Liver (tissue), 3 donors: ENCODE data around the gene ZNF346.

Source experiments
- ATF3 ChIP-seq: IDR thresholded peaks from 2 replicates; pipeline ENCODE4 v1.6.1; 2016; ENCODE audit warnings: antibody characterized with exemption
- CTCF ChIP-seq: fragments of 150-350 bp; IDR thresholded peaks from 2 replicates; pipeline ENCODE4 v1.5.1; 2017; ENCODE audit warnings: improper control_type of control experiment, low read depth, low read length; ENCODE audit not compliant: missing input control
- EGR1 ChIP-seq, 2 donors: IDR thresholded peaks; 2 replicates each; pipeline ENCODE4 v1.6.1; 2016 to 2018; ENCODE audit warnings: antibody characterized with exemption in 2 of 2, low read depth in 2 of 2
- GABPA ChIP-seq, 2 donors: IDR thresholded peaks in 1 of 2; conservative IDR thresholded peaks in 1 of 2; 2 replicates each; pipeline ENCODE4 v1.6.1; 2016; ENCODE audit warnings: antibody characterized with exemption in 2 of 2, mild to moderate bottlenecking in 1 of 2, moderate library complexity in 1 of 2
- JUND ChIP-seq, 2 donors: IDR thresholded peaks; 2 replicates each; pipeline ENCODE4 v1.6.1; 2016; ENCODE audit warnings: antibody characterized with exemption in 2 of 2
- MAX ChIP-seq: IDR thresholded peaks from 2 replicates; pipeline ENCODE4 v1.6.1; 2016; ENCODE audit warnings: antibody characterized with exemption
- NR2F2 ChIP-seq: IDR thresholded peaks from 2 replicates; pipeline ENCODE4 v1.6.1; 2016; ENCODE audit warnings: antibody characterized with exemption
- RAD21 ChIP-seq, 2 donors: IDR thresholded peaks; 2 replicates each; pipeline ENCODE4 v1.6.1; 2016; ENCODE audit warnings: antibody characterized with exemption in 2 of 2, mild to moderate bottlenecking in 2 of 2
- REST ChIP-seq: IDR thresholded peaks from 2 replicates; pipeline ENCODE4 v1.6.1; 2016; ENCODE audit warnings: antibody characterized with exemption, mild to moderate bottlenecking
- SP1 ChIP-seq: IDR thresholded peaks from 2 replicates; pipeline ENCODE4 v1.6.1; 2018; ENCODE audit warnings: antibody characterized with exemption, mild to moderate bottlenecking
- YY1 ChIP-seq: IDR thresholded peaks from 2 replicates; pipeline ENCODE4 v1.6.1; 2016; ENCODE audit warnings: antibody characterized with exemption, mild to moderate bottlenecking
- donor health status: healthy.
- donor health status: healthy.

GRCh38 chr5:177008716-177009115 lies 13.8 kb upstream of the ZNF346 start:
- TF ChIP-seq CTCF (no peak), MAX (no peak), ATF3 (no peak), YY1 (no peak), SP1 (no peak), REST (no peak), JUND (IDR thresholded peaks at IDR 0.05) (no peak), GABPA (IDR thresholded peaks at IDR 0.05 in 1 of 2, conservative IDR thresholded peaks at IDR 0.05 in 1 of 2) (no peak), NR2F2 (no peak), RAD21 (IDR thresholded peaks at IDR 0.05) (no peak), EGR1 (IDR thresholded peaks at IDR 0.05; ENCODE audit: low read depth in 2 of 2) (no peak)
